Hepatocyte (in vitro differentiated cells): Measurements from ENCODE around the gene RETN.

Experiments
- CTCF ChIP-seq: fragments of 200-600 bp; sonication (generic); IDR thresholded peaks from 2 replicates; pipeline ENCODE4 v1.5.1; 2016; ENCODE audit warnings: antibody characterized with exemption, mild to moderate bottlenecking; ENCODE audit not compliant: poor library complexity
- EZH2phosphoT487 ChIP-seq: fragments of 200-600 bp; sonication (generic); IDR thresholded peaks from one replicate; pipeline ENCODE4 v1.6.1; 2018; ENCODE audit warnings: antibody characterized with exemption, mild to moderate bottlenecking, low read depth, moderate library complexity; ENCODE audit not compliant: unreplicated experiment, severe bottlenecking

DNA sequence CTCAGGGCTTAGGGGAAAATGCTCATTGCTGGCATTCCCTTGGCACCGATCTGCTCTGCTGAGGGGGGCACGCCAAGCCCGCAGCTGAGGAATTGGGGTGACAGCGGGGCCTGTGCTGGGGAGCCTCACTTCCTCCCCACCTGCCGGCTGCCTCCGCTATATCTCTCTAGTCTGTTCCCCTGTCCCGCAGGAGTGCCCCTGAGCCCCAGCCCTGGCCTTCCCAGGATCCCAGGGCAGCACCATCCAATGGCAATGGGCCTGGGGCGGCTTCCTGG is 22.5 kb upstream of the RETN start:
- TF ChIP-seq CTCF = no peak
- TF ChIP-seq EZH2phosphoT487 = no peak
